ENCODE data around the gene SERTAD3.
A peak's percentile ranks its signal among the peaks of the same experiment; 100 is the strongest.
"Not testable (repeated sequence)": the region's sequence is repeated elsewhere in the genome, so short reads cannot be mapped to it uniquely, and the experiment has no call there.

SERTAD3 gene

GRCh38 chr19:40458597-40458974, 14.5 kb upstream of the SERTAD3 start:
- no peak for DNase-seq (ENCODE audit: extremely low read depth in 1 of 2, low read depth in 1 of 2)

DNA sequence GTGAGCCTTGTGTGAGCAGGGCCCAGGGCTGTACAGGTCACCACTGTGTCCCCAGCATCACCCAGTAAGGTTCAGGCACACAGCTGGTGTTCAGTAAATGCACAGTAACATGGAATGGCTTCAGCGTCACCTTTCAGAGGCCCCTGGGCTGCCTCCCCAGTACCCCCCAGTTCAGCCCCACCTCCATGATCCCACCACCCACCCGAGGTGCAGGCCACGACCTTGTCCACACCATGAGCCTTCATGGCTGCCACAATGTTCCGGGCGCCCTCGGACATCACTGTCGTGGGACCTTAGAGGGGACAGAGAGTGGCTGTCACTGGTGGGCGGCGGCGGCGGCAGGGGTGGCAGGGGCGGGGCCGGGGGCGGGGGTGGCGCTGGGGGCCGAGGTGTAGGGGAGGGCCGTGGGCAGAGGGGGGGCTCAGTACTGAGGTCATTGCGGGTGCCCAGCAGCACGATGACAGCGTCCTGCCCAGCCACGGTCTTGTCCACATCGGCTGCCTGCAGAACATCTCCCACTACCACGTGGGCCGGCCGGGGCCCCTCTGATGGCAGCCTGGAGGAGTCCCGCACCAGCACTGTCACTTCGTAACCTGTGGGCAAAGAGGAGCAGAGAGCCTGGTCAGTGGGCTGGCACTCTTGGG, 13.9 kb upstream of the SERTAD3 start:
- no peak for DNase-seq (ENCODE audit: extremely low read depth in 1 of 2, low read depth in 1 of 2)

DNA sequence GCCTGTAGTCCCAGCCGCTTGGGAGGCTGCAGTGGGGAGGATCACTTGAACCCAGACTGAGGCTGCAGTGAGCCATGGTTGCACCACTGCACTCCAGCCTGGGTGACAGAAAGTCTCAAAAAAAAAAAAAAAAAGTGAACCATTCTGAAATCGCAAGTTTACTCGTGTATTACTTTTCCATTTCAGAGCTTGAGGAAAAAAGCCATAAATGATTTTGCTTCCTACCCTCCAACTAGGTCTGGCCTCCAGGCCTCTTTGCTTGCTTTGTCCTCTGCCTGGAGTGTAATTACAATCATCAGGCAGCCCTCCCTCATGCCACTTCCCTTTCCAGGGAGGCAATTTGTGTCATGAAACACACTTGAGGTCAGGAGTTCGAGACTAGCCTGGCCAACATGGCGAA, 12.9 kb upstream of the SERTAD3 start:
- DNase-seq (ENCODE audit: extremely low read depth in 1 of 2, low read depth in 1 of 2), result no peak

GRCh38 chr19:40453943-40454342, 9.8 kb upstream of the SERTAD3 start:
- not testable (repeated sequence) for DNase-seq (ENCODE audit: extremely low read depth in 1 of 2, low read depth in 1 of 2)

DNA sequence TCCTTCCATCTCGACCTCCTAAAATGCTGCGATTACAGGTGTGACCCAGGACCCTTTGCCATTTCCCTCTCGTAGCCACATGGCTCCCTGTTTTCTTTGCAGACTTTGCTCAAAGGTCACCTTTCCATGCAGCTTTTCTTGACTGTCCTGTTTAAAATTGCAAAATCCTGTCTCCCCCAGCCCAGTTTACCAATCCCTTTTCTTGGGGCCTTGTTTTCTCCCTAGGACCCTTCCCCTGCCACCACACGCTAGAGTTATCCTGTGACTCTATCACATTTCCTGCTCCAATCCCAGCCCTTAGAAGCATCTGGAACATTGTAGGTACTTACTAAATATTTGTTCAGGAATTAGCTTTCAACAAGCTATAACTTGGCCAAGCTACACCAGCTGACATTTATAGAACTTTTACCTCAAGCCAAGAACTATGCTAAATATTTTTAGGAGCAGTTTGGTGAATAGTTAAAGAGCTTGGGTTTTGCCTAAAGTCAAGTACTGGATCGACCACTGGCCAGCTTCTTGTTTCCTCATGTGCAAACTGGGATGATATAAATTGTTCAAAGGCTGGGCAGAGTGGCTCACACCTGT, 9.1 kb upstream of the SERTAD3 start:
- no peak for DNase-seq (ENCODE audit: extremely low read depth in 1 of 2, low read depth in 1 of 2)

GRCh38 chr19:40452016-40452415, 7.9 kb upstream of the SERTAD3 start:
- DNase-seq (ENCODE audit: extremely low read depth in 1 of 2, low read depth in 1 of 2), result no peak

- no peak for DNase-seq (ENCODE audit: extremely low read depth in 1 of 2, low read depth in 1 of 2)
These were observed 6.5 kb upstream of the SERTAD3 start for GRCh38 chr19:40450664-40451063.

- DNase-seq (ENCODE audit: extremely low read depth in 1 of 2, low read depth in 1 of 2), result no peak
These were observed 5.4 kb upstream of the SERTAD3 start for GRCh38 chr19:40449506-40449905.

DNA sequence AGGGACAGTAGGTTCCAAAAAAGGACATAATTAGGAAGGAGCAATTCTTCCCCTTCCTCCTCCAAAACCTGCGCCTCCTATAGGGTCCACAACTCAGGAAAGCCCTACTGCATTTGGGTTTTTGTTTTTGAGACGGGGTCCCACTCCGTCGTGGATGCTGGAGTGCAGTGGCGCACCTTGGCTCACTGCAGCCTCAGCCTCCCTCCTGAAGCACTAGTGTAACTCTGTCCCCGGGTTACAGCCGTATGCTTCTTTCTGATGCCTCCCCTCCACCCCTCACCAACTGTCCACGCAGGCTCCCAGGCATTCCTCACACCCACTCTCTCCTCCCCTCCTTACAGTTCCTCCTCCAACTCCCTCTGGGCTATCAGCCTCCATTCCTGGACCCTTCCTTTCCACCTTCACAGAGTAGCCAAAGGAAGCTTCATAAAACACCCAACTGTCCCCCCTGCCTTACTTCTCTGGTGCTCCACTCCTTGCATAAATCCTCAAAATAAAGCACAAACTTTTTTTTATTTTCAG, 2.2 kb upstream of the SERTAD3 start:
- no peak for DNase-seq (ENCODE audit: extremely low read depth in 1 of 2, low read depth in 1 of 2)

DNA sequence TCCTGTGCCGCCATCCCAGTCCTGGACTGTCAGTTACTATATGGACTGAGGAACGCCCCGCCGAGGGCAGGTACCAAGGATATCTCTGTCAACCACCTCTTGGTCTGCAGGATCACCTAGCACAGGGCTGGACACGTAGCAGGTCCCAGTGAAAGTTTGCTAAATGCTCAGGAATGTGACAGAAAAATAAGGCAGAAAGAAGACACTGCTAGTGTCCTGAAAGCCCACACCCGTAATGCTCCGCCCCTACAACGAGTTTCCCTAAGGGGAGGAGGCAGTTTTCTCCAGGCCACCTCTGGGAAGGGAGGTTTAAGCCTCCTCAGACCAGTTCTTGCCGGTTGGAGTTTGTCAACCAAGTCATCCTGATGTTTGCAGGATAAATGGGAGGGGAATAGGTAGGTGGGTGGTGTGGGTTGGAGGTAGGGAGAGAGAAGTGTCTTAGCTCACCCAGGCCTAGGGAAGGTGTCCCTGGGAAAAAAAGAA, 1.7 kb upstream of the SERTAD3 start:
- no peak for DNase-seq (ENCODE audit: extremely low read depth in 1 of 2, low read depth in 1 of 2)

DNA sequence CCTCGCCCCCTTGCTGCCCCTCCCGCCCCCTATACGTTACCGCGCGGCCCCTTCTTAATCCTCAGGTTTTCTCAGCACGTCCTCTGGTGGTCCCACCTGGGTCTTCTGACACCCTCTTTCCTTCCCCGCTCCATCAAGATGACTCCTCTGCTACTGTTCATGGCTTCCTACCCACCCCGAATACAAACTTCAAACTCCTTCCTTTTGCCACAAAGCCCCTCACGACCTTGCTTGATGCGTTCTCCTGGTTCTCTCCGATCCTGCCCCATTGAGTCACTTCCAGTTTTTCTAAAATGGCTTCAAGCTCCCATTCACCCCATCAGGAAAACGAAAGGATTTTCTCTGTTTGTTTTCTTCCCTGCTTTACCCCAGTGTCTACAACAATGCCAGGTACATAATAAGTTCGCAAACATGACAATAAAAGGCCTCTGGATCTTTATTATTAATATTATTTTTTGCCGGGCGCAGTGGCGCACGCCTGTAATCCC, 734 bp upstream of the SERTAD3 start:
- DNase-seq (ENCODE audit: extremely low read depth in 1 of 2, low read depth in 1 of 2), result no peak

DNA sequence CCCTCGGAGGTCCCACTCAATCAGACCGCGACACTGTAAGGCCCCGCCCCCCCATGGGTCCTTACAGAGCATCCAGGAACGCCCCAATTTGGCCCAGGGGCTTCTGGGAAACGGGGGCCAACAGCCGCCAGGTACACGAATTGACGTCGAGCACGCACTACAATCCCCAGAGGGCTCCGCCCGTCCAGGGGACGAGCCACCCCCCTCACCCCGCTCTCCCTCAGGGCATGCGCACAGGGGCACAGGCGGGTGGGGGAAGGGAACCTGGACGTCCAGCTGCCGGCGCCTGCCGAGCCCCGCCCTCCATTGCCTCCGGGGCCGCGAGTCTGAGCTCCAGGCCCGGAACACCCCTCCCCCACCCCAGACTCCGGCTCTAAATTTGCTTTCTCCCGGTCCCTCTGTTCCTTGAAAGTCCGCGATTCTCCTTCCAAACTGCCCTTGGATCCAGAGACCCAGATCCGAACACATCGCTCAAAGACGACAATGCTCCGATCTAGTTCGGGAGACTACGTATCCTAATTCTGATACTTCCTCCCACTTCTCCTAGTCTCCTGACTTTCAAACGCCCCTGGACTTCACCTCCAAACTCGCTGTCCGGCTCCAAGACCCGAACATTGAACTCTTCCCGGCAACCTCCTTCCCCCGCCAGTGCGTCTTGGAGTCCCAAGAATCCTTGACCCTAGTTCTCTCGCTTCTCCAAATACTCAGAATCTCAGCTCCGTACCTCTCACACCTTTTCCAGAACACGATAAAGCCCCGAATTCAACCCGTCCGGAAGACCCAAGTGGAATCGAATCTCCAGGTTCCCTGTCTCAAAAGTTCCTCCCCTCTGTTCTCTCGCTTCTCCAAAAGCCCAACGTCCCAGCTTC, 770 bp downstream of the SERTAD3 start:
- DNase-seq (ENCODE audit: extremely low read depth in 1 of 2, low read depth in 1 of 2), result peak; percentile 98 to 100

GRCh38 chr19:40442328-40443130, 1.6 kb downstream of the SERTAD3 start:
- DNase-seq (ENCODE audit: extremely low read depth in 1 of 2, low read depth in 1 of 2), result no peak

GRCh38 chr19:40441719-40442253, 2.3 kb downstream of the SERTAD3 start:
- DNase-seq (ENCODE audit: extremely low read depth in 1 of 2, low read depth in 1 of 2), result no peak

DNA sequence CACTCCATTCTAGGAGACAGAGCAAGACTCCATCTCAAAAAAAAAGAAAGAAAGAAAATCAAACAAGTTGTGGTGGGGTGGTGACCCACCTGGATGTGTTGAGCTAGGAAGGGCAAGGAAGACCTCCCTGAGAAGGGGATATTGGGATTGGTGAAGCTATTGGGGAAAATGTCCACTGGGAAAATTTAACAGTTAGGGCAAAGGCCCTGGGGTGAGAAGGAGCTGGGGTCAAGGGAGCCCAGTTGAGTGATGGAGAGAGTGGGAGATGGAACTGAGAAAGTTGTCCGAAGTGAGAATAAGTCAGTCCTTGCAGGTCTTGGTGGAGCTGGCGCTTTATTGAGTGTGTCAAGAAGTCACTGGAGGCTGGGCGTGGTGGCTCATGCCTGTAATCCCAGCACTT, 5.9 kb downstream of the SERTAD3 start:
- DNase-seq (ENCODE audit: extremely low read depth in 1 of 2, low read depth in 1 of 2), result no peak

- DNase-seq (ENCODE audit: extremely low read depth in 1 of 2, low read depth in 1 of 2), result peak in 1 of 2 donors; percentile 30
These were observed 10.5 kb downstream of the SERTAD3 start for GRCh38 chr19:40433391-40434216.

DNA sequence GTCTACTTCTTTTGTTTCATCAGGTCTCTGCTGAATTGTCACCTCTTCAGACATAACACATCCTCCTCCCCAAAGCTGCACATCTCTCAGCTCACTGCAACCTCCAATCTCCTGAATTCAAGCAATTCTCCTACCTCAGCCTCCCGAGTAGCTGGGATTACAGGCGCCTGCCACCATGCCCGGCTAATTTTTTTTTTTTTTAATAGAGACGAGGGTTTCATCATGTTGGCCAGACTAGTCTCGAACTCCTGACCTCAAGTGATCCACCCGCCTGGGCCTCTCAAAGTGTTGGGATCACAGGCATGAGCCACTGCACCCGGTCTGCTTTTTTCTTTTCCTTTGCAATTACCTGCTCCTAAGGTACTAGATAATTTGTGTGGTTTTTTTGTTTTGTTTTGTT, 11.4 kb downstream of the SERTAD3 start:
- not testable (repeated sequence) for DNase-seq (ENCODE audit: extremely low read depth in 1 of 2, low read depth in 1 of 2)

GRCh38 chr19:40431698-40432097, 12.4 kb downstream of the SERTAD3 start:
- no peak for DNase-seq (ENCODE audit: extremely low read depth in 1 of 2, low read depth in 1 of 2)

DNA sequence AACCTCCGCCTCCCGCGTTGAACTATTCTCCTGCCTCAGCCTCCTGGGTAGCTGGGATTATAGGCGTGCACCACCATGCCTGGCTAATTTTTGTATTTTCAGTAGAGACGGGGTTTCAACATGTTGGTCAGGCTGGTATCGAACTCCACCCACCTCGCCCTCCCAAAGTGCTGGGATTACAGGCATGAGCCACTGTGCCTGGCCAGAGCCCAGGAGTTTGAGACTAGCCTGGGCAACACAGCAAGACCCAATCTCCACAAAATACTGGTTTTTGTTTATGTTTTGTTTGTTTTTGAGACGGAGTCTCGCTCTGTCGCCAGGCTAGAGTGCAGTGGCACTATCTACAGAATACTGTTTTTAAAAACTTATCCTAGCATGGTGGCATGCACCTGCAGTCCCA, 13.9 kb downstream of the SERTAD3 start:
- DNase-seq (ENCODE audit: extremely low read depth in 1 of 2, low read depth in 1 of 2), result not testable (repeated sequence)

Data from stimulated activated CD8-positive, alpha-beta memory T cell treated with anti-CD3 and anti-CD28 coated beads, Interleukin-7, amount 100 ng/mL, for 48 hours (primary cell).